HEK293 (cell line): ENCODE measurements around the gene CYP4F22.

Experiments
- CTCF ChIA-PET: fragments of 350-600 bp; formaldehyde crosslinking; extraction: SDS; loops from one replicate; lab custom pipeline; 2021; ENCODE audit warnings: antibody characterized with exemption; lab: Yijun Ruan, JAX
- POLR2A ChIA-PET: fragments of 300-600 bp; formaldehyde crosslinking; extraction: SDS; loops from one replicate; lab custom pipeline; 2020; ENCODE audit warnings: antibody characterized with exemption, inconsistent platforms; lab: Yijun Ruan, JAX
- H3K27ac ChIP-seq: fragments of 200-500 bp; sonication (Bioruptor generic); 2 replicates; pipeline ENCODE4 v1.5.1; 2014; ENCODE audit warnings: low read depth, low read length, control low read depth, inconsistent platforms; ENCODE audit errors: extremely low read depth
- H3K36me3 ChIP-seq, 2 experiments: fragments of 200-500 bp in 1 of 2; sonication (Bioruptor generic) in 1 of 2; 1 replicate in 1 of 2; 2 replicates in 1 of 2; pipeline ENCODE4 v1.5.1; 2014 to 2017; ENCODE audit warnings: inconsistent platforms in 2 of 2, low read length in 2 of 2; ENCODE audit not compliant: control insufficient read depth in 2 of 2, insufficient read depth in 1 of 2
- H3K4me1 ChIP-seq: fragments of 200-500 bp; sonication (Bioruptor generic); 2 replicates; pipeline ENCODE4 v1.5.1; 2014; ENCODE audit warnings: mild to moderate bottlenecking, low read length, inconsistent platforms; ENCODE audit not compliant: control insufficient read depth, insufficient read depth
- H3K4me3 ChIP-seq: 2 replicates; pipeline ENCODE4 v1.5.1; 2011; ENCODE audit warnings: low read depth, mild to moderate bottlenecking, control low read depth, low read length, moderate library complexity
- H3K9me3 ChIP-seq: fragments of 200-500 bp; sonication (Bioruptor generic); 2 replicates; pipeline ENCODE4 v1.5.1; 2014; ENCODE audit warnings: low read depth, low read length, inconsistent platforms; ENCODE audit not compliant: control insufficient read depth, insufficient read depth
- BCL6B ChIP-seq: fragments of 450-650 bp; formaldehyde crosslinking; IDR thresholded peaks from 2 replicates; pipeline ENCODE4 v1.5.1; 2017; ENCODE audit warnings: missing biosample characterization, missing genetic modification characterization
- IKZF3 ChIP-seq: fragments of 450-650 bp; IDR thresholded peaks from 2 replicates; pipeline ENCODE4 v1.5.0; 2018; ENCODE audit warnings: missing biosample characterization, mild to moderate bottlenecking, missing genetic modification characterization, moderate library complexity
- PRDM10 ChIP-seq: fragments of 450-650 bp; formaldehyde crosslinking; IDR thresholded peaks from 2 replicates; pipeline ENCODE4 v1.5.1; 2016; ENCODE audit warnings: missing biosample characterization, missing genetic modification characterization
- REST ChIP-seq: fragments of 450-650 bp; formaldehyde crosslinking; IDR thresholded peaks from 2 replicates; pipeline ENCODE4 v1.5.1; 2016; ENCODE audit warnings: missing biosample characterization, missing genetic modification characterization
- ZBTB7A ChIP-seq: fragments of 450-650 bp; formaldehyde crosslinking; IDR thresholded peaks from 2 replicates; pipeline ENCODE4 v1.5.1; 2016; ENCODE audit warnings: low read depth, missing biosample characterization, missing genetic modification characterization
- ZFP41 ChIP-seq: fragments of 450-650 bp; formaldehyde crosslinking; IDR thresholded peaks from 2 replicates; pipeline ENCODE4 v1.5.1; 2016; ENCODE audit warnings: missing biosample characterization, missing genetic modification characterization, borderline replicate concordance
- ZNF37A ChIP-seq: fragments of 450-650 bp; IDR thresholded peaks from 2 replicates; pipeline ENCODE4 v1.5.1; 2018; ENCODE audit warnings: missing biosample characterization, missing genetic modification characterization
- ZNF529 ChIP-seq: fragments of 450-650 bp; formaldehyde crosslinking; IDR thresholded peaks from 2 replicates; pipeline ENCODE4 v1.5.1; 2017; ENCODE audit warnings: missing genetic modification characterization, missing biosample characterization; ENCODE audit not compliant: insufficient replicate concordance

Gene CYP4F22

GRCh38 chr19:15464394-15465385 is 43.6 kb upstream of the CYP4F22 start, which contains the start of gene RASAL3:
Gene RASAL3, minus strand, starts transcription at chr19:15464544. Its CDS starts 186 bp downstream, at chr19:15464358.
- no peaks in the 10 kb centered on the region for H3K4me1 ChIP-seq
- ChIA-PET POLR2A (no interaction called here), CTCF (interaction anchor here (0.7 kb wide), 1 partner anchor 40 kb away, joined by 3 read pairs; no protein-coding TSS in a partner anchor)
- H3K36me3 ChIP-seq: no peaks in the 10 kb centered on the region
- no peak within 1 kb of the TSS for H3K27ac ChIP-seq
- H3K9me3 ChIP-seq: no peaks in the 10 kb centered on the region
- no peak for TF ChIP-seq PRDM10 (tag by site-specific recombination)
- TF ChIP-seq REST (tag by site-specific recombination): no peak
- TF ChIP-seq ZNF529: no peak
- H3K4me3 ChIP-seq: no peak within 1 kb of the TSS

- CTCF ChIA-PET: no interaction called here
- Histone ChIP-seq H3K4me1 (no peaks in the 10 kb centered on the region), H3K9me3 (no peaks in the 10 kb centered on the region)
- TF ChIP-seq ZBTB7A (tag by site-specific recombination) (no peak), ZNF37A (peak; percentile 93), ZFP41 (tag by site-specific recombination) (no peak), BCL6B (no peak), IKZF3 (tag by site-specific recombination) (no peak)
- TF ChIP-seq, all 188 proteins: peak for 1
- Histone ChIP-seq H3K4me3 (no peak overlapping the region), H3K27ac (no peak overlapping the region), H3K36me3 (no peaks in the 10 kb centered on the region)
- POLR2A ChIA-PET: interaction anchor here (0.6 to 1.2 kb wide), 2 partner anchors 15 to 283 kb away, joined by 3 to 5 read pairs; no protein-coding TSS in a partner anchor
These were observed 41.2 kb upstream of the CYP4F22 start for GRCh38 chr19:15466851-15467733.
